Mesothelial cell of epicardium (in vitro differentiated cells): ENCODE data around the gene NCK2. TPM values are rescaled to one million over a fixed set of nuclear protein-coding genes. Genes with fewer than 3 reads are reported as not detected.
A peak's percentile ranks its signal among the peaks of the same experiment; 100 is the strongest.

Experiments
- DNase-seq, 2 experiments: peaks; one replicate each; pipeline ENCODE4 v3.0.0; 2021; ENCODE audit warnings: low spot score in 2 of 2; ENCODE audit not compliant: unreplicated experiment in 2 of 2
- H3K27ac Mint-ChIP-seq: 2 replicates; pipeline ENCODE4 v1.8.0; 2021; ENCODE audit warnings: mixed read lengths
- H3K27me3 Mint-ChIP-seq: 2 replicates; pipeline ENCODE4 v1.8.0; 2021; ENCODE audit warnings: low read depth, mixed read lengths
- H3K36me3 Mint-ChIP-seq: 2 replicates; pipeline ENCODE4 v1.8.0; 2021; ENCODE audit warnings: mixed read lengths
- H3K4me1 Mint-ChIP-seq: 2 replicates; pipeline ENCODE4 v1.8.0; 2021; ENCODE audit warnings: mixed read lengths
- H3K4me3 Mint-ChIP-seq: 2 replicates; pipeline ENCODE4 v1.8.0; 2021; ENCODE audit warnings: mild to moderate bottlenecking, moderate library complexity, mixed read lengths
- H3K9me3 Mint-ChIP-seq: 2 replicates; pipeline ENCODE4 v1.8.0; 2021; ENCODE audit warnings: mixed read lengths
- CTCF ChIP-seq: fragments of 200-600 bp; sonication (generic); IDR thresholded peaks from one replicate; pipeline ENCODE4 v1.5.0; 2021; ENCODE audit warnings: antibody characterized with exemption; ENCODE audit not compliant: unreplicated experiment
- total RNA-seq: library from RNA; stranded (reverse); gene quantifications from 3 replicates; pipeline ENCODE4 v1.2.1, GENCODE V29; 2021

Gene NCK2
- total RNA-seq, 1 donor from 2014 or later: 59.5 TPM

- peak in 1 of 2 experiments; percentile 10 for DNase-seq
- H3K27ac Mint-ChIP-seq: no peak overlapping the region
- H3K4me1 Mint-ChIP-seq: peaks cover 37% of the 10 kb centered on the region
- H3K36me3 Mint-ChIP-seq: peaks cover 8% of the 10 kb centered on the region
- no peaks in the 10 kb centered on the region for H3K9me3 Mint-ChIP-seq
- no peaks in the 10 kb centered on the region for H3K27me3 Mint-ChIP-seq
- TF ChIP-seq CTCF: no peak
- H3K4me3 Mint-ChIP-seq: no peak overlapping the region
Measured at GRCh38 chr2:105752691-105753358, 8.1 kb downstream of the NCK2 start.

- no peak overlapping the region for H3K4me3 Mint-ChIP-seq
- H3K4me1 Mint-ChIP-seq: peaks cover 32% of the 10 kb centered on the region
- H3K9me3 Mint-ChIP-seq: no peaks in the 10 kb centered on the region
- no peak overlapping the region for H3K27ac Mint-ChIP-seq
- H3K36me3 Mint-ChIP-seq: peaks cover 8% of the 10 kb centered on the region
- no peak for TF ChIP-seq CTCF
- H3K27me3 Mint-ChIP-seq: no peaks in the 10 kb centered on the region
- peak in 1 of 2 experiments; percentile 22 for DNase-seq
Measured at GRCh38 chr2:105753380-105753779, 8.7 kb downstream of the NCK2 start.

- Mint-ChIP-seq H3K27ac (no peak overlapping the region), H3K4me3 (no peak overlapping the region), H3K27me3 (no peaks in the 10 kb centered on the region), H3K36me3 (peaks cover 8% of the 10 kb centered on the region), H3K9me3 (no peaks in the 10 kb centered on the region), H3K4me1 (peaks cover 32% of the 10 kb centered on the region)
- TF ChIP-seq CTCF: no peak
- DNase-seq: peak in 1 of 2 experiments; percentile 7
Measured at GRCh38 chr2:105754011-105754410, 9.3 kb downstream of the NCK2 start.

- no peak for DNase-seq
- Mint-ChIP-seq H3K4me3 (no peak overlapping the region), H3K27me3 (no peaks in the 10 kb centered on the region), H3K27ac (peak overlapping the region; percentile 31), H3K4me1 (peaks cover 32% of the 10 kb centered on the region), H3K36me3 (peaks cover 8% of the 10 kb centered on the region), H3K9me3 (no peaks in the 10 kb centered on the region)
- no peak for TF ChIP-seq CTCF
Measured at GRCh38 chr2:105754994-105755393, 10.3 kb downstream of the NCK2 start.

- Mint-ChIP-seq H3K4me1 (peaks cover 32% of the 10 kb centered on the region), H3K36me3 (peaks cover 3% of the 10 kb centered on the region), H3K27ac (no peak overlapping the region), H3K4me3 (no peak overlapping the region), H3K27me3 (no peaks in the 10 kb centered on the region), H3K9me3 (no peaks in the 10 kb centered on the region)
- DNase-seq: no peak
- no peak for TF ChIP-seq CTCF
Measured at GRCh38 chr2:105755895-105756294, 11.2 kb downstream of the NCK2 start.
